K562 (cell line): ENCODE results near the gene ABCG1. TPM values are rescaled to one million over a fixed set of nuclear protein-coding genes. Genes with fewer than 3 reads are reported as not detected.

Source experiments
- RNF2 ChIP-seq: sonication (generic); IDR thresholded peaks from 2 replicates; pipeline ENCODE4 v1.6.1; 2016
- SAP30 ChIP-seq: fragments of 200-600 bp; sonication (generic); IDR thresholded peaks from 2 replicates; pipeline ENCODE4 v1.6.1; 2012; ENCODE audit warnings: borderline replicate concordance, low read depth, mild to moderate bottlenecking, moderate library complexity, low read length, control low read depth, inconsistent platforms; ENCODE audit not compliant: insufficient read depth, poor library complexity, severe bottlenecking
- polyA plus RNA-seq, 8 experiments: library from polyadenylated mRNA; depleted of rRNA in 4 of 8; stranded (reverse) in 5 of 8; unstranded in 3 of 8; fragments of >200 nt; fragmentation: Nextera tagmentation in 2 of 8; fragmentation: Illumina TruSeq in 1 of 8; extraction: Ambion mirVana in 2 of 8; extraction: Trizol in 1 of 8; gene quantifications; 2 replicates each; pipeline versions ENCODE4 v1.2.1 to v1.2.3, GENCODE V29; 2011 to 2014; ENCODE audit warnings: inconsistent platforms in 1 of 8, missing spikeins in 1 of 8
- total RNA-seq, 7 experiments: library from RNA; depleted of rRNA in 6 of 7; stranded (reverse); fragments of >200 nt in 6 of 7; fragmentation: Illumina TruSeq in 2 of 7; extraction: Trizol in 2 of 7; gene quantifications; 2 replicates each; pipeline versions ENCODE4 v1.2.1 to v1.2.3, GENCODE V29; 2011 to 2021; ENCODE audit warnings: low replicate concordance in 1 of 7
- TF ChIP-seq, protein P1 (sequence below): fragments of 450-650 bp; IDR thresholded peaks from 2 replicates; pipeline ENCODE4 v1.6.1; 2016; ENCODE audit warnings: mild to moderate bottlenecking, moderate library complexity

ABCG1 gene
- total and polyA plus RNA-seq, 9 of the 15 experiments (the other 6 are each of a cell fraction or from before 2014, with no cell fraction given): 0.04 to 0.09 TPM; not detected in 7

DNA sequence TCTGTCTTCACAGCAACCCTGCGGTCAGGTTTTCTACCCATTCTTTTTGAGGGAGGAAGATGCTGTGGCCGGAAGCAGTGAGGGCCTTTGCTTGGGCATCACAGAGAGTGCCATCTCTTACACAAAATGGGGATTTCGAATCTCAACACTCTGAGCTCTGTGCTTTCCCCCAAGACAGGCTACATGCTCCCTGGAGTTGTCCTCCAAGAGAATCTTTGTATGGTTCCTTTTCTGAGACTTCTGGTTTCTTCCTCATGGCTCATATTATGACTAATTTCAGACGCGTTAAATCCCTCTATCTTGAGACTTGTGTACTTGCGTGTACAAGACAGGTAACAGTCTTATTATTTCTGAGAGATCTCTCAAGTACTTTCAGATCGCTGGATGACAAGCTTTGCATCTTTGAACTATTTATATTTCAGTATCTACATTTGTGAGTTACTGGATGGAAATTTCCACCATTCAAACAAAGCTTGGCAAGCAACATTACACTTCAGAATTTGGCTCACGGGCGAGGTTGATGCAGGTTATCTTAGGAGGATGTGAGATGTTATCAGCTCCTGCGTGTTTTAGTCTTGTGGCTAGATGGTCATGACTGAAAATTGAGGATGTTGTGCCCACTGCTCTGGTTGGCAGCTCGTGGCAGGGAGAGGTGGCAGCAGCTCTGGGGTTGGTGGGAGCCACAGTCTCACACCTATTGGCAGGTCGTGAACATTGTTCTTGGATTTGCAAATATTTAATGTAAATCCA is 19.4 kb downstream of the ABCG1 start (continued):
- TF ChIP-seq, protein P1, sequence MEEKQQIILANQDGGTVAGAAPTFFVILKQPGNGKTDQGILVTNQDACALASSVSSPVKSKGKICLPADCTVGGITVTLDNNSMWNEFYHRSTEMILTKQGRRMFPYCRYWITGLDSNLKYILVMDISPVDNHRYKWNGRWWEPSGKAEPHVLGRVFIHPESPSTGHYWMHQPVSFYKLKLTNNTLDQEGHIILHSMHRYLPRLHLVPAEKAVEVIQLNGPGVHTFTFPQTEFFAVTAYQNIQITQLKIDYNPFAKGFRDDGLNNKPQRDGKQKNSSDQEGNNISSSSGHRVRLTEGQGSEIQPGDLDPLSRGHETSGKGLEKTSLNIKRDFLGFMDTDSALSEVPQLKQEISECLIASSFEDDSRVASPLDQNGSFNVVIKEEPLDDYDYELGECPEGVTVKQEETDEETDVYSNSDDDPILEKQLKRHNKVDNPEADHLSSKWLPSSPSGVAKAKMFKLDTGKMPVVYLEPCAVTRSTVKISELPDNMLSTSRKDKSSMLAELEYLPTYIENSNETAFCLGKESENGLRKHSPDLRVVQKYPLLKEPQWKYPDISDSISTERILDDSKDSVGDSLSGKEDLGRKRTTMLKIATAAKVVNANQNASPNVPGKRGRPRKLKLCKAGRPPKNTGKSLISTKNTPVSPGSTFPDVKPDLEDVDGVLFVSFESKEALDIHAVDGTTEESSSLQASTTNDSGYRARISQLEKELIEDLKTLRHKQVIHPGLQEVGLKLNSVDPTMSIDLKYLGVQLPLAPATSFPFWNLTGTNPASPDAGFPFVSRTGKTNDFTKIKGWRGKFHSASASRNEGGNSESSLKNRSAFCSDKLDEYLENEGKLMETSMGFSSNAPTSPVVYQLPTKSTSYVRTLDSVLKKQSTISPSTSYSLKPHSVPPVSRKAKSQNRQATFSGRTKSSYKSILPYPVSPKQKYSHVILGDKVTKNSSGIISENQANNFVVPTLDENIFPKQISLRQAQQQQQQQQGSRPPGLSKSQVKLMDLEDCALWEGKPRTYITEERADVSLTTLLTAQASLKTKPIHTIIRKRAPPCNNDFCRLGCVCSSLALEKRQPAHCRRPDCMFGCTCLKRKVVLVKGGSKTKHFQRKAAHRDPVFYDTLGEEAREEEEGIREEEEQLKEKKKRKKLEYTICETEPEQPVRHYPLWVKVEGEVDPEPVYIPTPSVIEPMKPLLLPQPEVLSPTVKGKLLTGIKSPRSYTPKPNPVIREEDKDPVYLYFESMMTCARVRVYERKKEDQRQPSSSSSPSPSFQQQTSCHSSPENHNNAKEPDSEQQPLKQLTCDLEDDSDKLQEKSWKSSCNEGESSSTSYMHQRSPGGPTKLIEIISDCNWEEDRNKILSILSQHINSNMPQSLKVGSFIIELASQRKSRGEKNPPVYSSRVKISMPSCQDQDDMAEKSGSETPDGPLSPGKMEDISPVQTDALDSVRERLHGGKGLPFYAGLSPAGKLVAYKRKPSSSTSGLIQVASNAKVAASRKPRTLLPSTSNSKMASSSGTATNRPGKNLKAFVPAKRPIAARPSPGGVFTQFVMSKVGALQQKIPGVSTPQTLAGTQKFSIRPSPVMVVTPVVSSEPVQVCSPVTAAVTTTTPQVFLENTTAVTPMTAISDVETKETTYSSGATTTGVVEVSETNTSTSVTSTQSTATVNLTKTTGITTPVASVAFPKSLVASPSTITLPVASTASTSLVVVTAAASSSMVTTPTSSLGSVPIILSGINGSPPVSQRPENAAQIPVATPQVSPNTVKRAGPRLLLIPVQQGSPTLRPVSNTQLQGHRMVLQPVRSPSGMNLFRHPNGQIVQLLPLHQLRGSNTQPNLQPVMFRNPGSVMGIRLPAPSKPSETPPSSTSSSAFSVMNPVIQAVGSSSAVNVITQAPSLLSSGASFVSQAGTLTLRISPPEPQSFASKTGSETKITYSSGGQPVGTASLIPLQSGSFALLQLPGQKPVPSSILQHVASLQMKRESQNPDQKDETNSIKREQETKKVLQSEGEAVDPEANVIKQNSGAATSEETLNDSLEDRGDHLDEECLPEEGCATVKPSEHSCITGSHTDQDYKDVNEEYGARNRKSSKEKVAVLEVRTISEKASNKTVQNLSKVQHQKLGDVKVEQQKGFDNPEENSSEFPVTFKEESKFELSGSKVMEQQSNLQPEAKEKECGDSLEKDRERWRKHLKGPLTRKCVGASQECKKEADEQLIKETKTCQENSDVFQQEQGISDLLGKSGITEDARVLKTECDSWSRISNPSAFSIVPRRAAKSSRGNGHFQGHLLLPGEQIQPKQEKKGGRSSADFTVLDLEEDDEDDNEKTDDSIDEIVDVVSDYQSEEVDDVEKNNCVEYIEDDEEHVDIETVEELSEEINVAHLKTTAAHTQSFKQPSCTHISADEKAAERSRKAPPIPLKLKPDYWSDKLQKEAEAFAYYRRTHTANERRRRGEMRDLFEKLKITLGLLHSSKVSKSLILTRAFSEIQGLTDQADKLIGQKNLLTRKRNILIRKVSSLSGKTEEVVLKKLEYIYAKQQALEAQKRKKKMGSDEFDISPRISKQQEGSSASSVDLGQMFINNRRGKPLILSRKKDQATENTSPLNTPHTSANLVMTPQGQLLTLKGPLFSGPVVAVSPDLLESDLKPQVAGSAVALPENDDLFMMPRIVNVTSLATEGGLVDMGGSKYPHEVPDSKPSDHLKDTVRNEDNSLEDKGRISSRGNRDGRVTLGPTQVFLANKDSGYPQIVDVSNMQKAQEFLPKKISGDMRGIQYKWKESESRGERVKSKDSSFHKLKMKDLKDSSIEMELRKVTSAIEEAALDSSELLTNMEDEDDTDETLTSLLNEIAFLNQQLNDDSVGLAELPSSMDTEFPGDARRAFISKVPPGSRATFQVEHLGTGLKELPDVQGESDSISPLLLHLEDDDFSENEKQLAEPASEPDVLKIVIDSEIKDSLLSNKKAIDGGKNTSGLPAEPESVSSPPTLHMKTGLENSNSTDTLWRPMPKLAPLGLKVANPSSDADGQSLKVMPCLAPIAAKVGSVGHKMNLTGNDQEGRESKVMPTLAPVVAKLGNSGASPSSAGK: no peak
- TF ChIP-seq RNF2 (no peak), SAP30 (no peak)
